Testis (tissue), 2 donors: ENCODE measurements around the gene CDH2.

Source experiments
- CTCF ChIP-seq, 3 experiments: fragments of 450-650 bp in 2 of 3; fragments of 200-600 bp in 1 of 3; sonication (generic) in 1 of 3; IDR thresholded peaks; one replicate each; pipeline ENCODE4 v1.5.1; 2016 to 2019; ENCODE audit warnings: antibody characterized with exemption in 3 of 3, mild to moderate bottlenecking in 2 of 3, moderate library complexity in 1 of 3
- POLR2A ChIP-seq: fragments of 450-650 bp; IDR thresholded peaks from one replicate; pipeline ENCODE4 v1.6.1; 2017; ENCODE audit warnings: antibody characterized with exemption, mild to moderate bottlenecking, moderate library complexity

- TF ChIP-seq CTCF (IDR thresholded peaks at IDR 0.05) (no peak), POLR2A (no peak)
Measured at GRCh38 chr18:28063271-28063761, 113.6 kb downstream of the CDH2 start.
